ENCODE data around the gene DOK1. TPM values are rescaled to one million over a fixed set of nuclear protein-coding genes. Genes with fewer than 3 reads are reported as not detected.
"Not testable (repeated sequence)": the region's sequence is repeated elsewhere in the genome, so short reads cannot be mapped to it uniquely, and the experiment has no call there.

The DOK1 gene
- total RNA-seq, 3 donors from 2014 or later: 16.5 to 18.9 (median 18.5) TPM

GRCh38 chr2:74558284-74559230 is 4.0 kb downstream of the DOK1 start:
- Histone ChIP-seq H3K36me3 (ENCODE audit: low read depth) (no peaks in the 10 kb centered on the region), H3K4me3 (no peak overlapping the region), H3K9me3 (no peaks in the 10 kb centered on the region), H3K4me1 (ENCODE audit: low read depth) (peaks cover 24% of the 10 kb centered on the region)
- no peak for TF ChIP-seq CTCF (IDR thresholded peaks at IDR 0.05)
- DNase-seq: no peak
- peak; percentile 4 for ATAC-seq
- intact Hi-C loops (cut with DNase I, micrococcal nuclease): no loop called here

- Histone ChIP-seq H3K9me3 (no peaks in the 10 kb centered on the region), H3K4me1 (ENCODE audit: low read depth) (peaks cover 24% of the 10 kb centered on the region), H3K36me3 (ENCODE audit: low read depth) (no peaks in the 10 kb centered on the region), H3K4me3 (no peak overlapping the region)
- DNase-seq: no peak
- no peak for TF ChIP-seq CTCF (IDR thresholded peaks at IDR 0.05)
- ATAC-seq: peak; percentile 19
- intact Hi-C loops (cut with DNase I, micrococcal nuclease): no loop called here
These were observed 5.4 kb downstream of the DOK1 start for GRCh38 chr2:74559912-74560311.

GRCh38 chr2:74560591-74560990 is 6.1 kb downstream of the DOK1 start:
- ATAC-seq: no peak
- Histone ChIP-seq H3K4me3 (no peak overlapping the region), H3K36me3 (ENCODE audit: low read depth) (no peaks in the 10 kb centered on the region), H3K4me1 (ENCODE audit: low read depth) (peaks cover 18% of the 10 kb centered on the region), H3K9me3 (no peaks in the 10 kb centered on the region)
- no peak for TF ChIP-seq CTCF (IDR thresholded peaks at IDR 0.05)
- DNase-seq: no peak
- intact Hi-C loops (cut with DNase I, micrococcal nuclease): no loop called here

GRCh38 chr2:74561022-74561421 is 6.5 kb downstream of the DOK1 start:
- DNase-seq; H3K36me3 ChIP-seq (ENCODE audit: low read depth); intact Hi-C loops (cut with DNase I, micrococcal nuclease); ATAC-seq; H3K9me3 ChIP-seq; H3K4me3 ChIP-seq: not testable (repeated sequence)
- H3K4me1 ChIP-seq (ENCODE audit: low read depth): peaks cover 15% of the 10 kb centered on the region

- no peaks in the 10 kb centered on the region for H3K36me3 ChIP-seq (ENCODE audit: low read depth)
- no peak for TF ChIP-seq CTCF (IDR thresholded peaks at IDR 0.05)
- H3K4me3 ChIP-seq: no peak overlapping the region
- H3K9me3 ChIP-seq: no peaks in the 10 kb centered on the region
- DNase-seq (no peak), ATAC-seq (no peak)
- intact Hi-C loops (cut with DNase I, micrococcal nuclease): no loop called here
- peaks cover 14% of the 10 kb centered on the region for H3K4me1 ChIP-seq (ENCODE audit: low read depth)
These were observed 7.7 kb downstream of the DOK1 start for GRCh38 chr2:74562126-74562775.

- Histone ChIP-seq H3K9me3 (no peaks in the 10 kb centered on the region), H3K4me1 (ENCODE audit: low read depth) (peaks cover 5% of the 10 kb centered on the region), H3K36me3 (ENCODE audit: low read depth) (no peaks in the 10 kb centered on the region), H3K4me3 (no peak overlapping the region)
- no peak for TF ChIP-seq CTCF (IDR thresholded peaks at IDR 0.05)
- intact Hi-C loops (cut with DNase I, micrococcal nuclease): no loop called here
- no peak for ATAC-seq
- no peak for DNase-seq
These were observed 9.7 kb downstream of the DOK1 start for GRCh38 chr2:74564222-74564621.

All from mucosa of descending colon (tissue), 3 donors.